ENCODE data around the gene PGP.

GRCh38 chr16:2173366-2173765 lies 41.3 kb downstream of the PGP start:
- TF ChIP-seq CEBPB (IDR thresholded peaks at IDR 0.05; ENCODE audit: low read depth, low read length) (no peak), MAFK (IDR thresholded peaks at IDR 0.05; ENCODE audit: low read depth, low read length) (no peak)
- TF ChIP-seq, protein P1, sequence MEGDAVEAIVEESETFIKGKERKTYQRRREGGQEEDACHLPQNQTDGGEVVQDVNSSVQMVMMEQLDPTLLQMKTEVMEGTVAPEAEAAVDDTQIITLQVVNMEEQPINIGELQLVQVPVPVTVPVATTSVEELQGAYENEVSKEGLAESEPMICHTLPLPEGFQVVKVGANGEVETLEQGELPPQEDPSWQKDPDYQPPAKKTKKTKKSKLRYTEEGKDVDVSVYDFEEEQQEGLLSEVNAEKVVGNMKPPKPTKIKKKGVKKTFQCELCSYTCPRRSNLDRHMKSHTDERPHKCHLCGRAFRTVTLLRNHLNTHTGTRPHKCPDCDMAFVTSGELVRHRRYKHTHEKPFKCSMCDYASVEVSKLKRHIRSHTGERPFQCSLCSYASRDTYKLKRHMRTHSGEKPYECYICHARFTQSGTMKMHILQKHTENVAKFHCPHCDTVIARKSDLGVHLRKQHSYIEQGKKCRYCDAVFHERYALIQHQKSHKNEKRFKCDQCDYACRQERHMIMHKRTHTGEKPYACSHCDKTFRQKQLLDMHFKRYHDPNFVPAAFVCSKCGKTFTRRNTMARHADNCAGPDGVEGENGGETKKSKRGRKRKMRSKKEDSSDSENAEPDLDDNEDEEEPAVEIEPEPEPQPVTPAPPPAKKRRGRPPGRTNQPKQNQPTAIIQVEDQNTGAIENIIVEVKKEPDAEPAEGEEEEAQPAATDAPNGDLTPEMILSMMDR (conservative IDR thresholded peaks at IDR 0.05; ENCODE audit: low read depth, low read length): no peak
